Fibroblast of the aortic adventitia (primary cell): ENCODE measurements around the gene SNX9. TPM values are rescaled to one million over a fixed set of nuclear protein-coding genes. Genes with fewer than 3 reads are reported as not detected.

Source experiments
- DNase-seq: peaks from one replicate; pipeline ENCODE4 v3.0.0-alpha.2; 2010; ENCODE audit warnings: low read depth
- H3K4me3 ChIP-seq: 2 replicates; pipeline ENCODE4 v1.5.1; 2011; ENCODE audit warnings: low read depth, mild to moderate bottlenecking, control low read depth, low read length, moderate library complexity
- total RNA-seq: library from RNA; depleted of rRNA; stranded (reverse); fragments of >200 nt; gene quantifications from 2 replicates; pipeline ENCODE4 v1.2.3, GENCODE V29; 2012; ENCODE audit warnings: low replicate concordance
- TF ChIP-seq, protein P1 (sequence below): IDR thresholded peaks from 2 replicates; pipeline ENCODE4 v1.5.1; 2011; ENCODE audit warnings: mild to moderate bottlenecking, low read length, control low read depth, inconsistent platforms; ENCODE audit not compliant: insufficient read depth

SNX9 gene
- total RNA-seq, 1 donor = 182 TPM

DNA sequence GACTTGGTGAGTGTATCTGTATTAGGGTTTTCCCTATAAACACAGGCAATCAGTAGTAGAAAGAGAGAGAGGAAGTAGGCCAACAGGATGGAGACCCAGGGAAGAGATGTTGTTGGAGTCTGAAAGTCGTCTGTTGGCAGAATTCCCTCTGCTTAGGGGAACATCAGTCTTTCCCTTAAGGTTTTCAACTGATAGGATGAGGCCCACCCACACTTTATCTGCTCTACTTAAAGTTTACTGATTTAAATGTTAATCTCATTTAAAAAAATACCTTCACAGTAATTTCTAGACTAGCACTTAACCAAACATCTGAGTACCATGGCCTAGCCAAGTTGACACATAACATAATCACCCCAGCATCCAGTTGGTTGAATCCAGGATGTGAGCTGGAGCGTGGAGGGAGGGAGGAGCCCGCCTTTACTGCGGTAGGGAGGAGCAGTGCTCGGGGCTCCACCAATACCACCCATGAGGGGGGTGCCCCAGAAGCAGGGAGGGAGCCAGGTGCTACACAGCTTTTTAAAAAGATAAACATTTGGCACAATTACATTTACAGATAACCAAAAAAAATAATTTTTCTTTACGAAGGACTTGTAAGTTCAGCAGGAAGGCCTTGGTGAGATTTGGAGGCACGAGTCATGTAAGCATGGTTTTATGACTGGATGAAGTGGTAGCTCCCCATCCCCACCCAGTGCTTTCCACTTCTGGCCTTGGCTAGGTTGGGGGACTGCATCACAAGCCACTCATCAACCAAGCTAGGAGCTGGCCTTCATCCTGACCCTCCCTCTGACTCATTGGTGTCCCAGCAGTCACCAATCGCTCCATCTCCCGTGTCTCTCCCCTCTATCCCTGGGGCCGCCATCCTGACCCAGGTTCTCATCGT, 18.4 kb upstream of the SNX9 start:
- DNase-seq = peak; percentile 35
- H3K4me3 ChIP-seq = no peak overlapping the region
- TF ChIP-seq, protein P1, sequence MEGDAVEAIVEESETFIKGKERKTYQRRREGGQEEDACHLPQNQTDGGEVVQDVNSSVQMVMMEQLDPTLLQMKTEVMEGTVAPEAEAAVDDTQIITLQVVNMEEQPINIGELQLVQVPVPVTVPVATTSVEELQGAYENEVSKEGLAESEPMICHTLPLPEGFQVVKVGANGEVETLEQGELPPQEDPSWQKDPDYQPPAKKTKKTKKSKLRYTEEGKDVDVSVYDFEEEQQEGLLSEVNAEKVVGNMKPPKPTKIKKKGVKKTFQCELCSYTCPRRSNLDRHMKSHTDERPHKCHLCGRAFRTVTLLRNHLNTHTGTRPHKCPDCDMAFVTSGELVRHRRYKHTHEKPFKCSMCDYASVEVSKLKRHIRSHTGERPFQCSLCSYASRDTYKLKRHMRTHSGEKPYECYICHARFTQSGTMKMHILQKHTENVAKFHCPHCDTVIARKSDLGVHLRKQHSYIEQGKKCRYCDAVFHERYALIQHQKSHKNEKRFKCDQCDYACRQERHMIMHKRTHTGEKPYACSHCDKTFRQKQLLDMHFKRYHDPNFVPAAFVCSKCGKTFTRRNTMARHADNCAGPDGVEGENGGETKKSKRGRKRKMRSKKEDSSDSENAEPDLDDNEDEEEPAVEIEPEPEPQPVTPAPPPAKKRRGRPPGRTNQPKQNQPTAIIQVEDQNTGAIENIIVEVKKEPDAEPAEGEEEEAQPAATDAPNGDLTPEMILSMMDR = no peak

DNA sequence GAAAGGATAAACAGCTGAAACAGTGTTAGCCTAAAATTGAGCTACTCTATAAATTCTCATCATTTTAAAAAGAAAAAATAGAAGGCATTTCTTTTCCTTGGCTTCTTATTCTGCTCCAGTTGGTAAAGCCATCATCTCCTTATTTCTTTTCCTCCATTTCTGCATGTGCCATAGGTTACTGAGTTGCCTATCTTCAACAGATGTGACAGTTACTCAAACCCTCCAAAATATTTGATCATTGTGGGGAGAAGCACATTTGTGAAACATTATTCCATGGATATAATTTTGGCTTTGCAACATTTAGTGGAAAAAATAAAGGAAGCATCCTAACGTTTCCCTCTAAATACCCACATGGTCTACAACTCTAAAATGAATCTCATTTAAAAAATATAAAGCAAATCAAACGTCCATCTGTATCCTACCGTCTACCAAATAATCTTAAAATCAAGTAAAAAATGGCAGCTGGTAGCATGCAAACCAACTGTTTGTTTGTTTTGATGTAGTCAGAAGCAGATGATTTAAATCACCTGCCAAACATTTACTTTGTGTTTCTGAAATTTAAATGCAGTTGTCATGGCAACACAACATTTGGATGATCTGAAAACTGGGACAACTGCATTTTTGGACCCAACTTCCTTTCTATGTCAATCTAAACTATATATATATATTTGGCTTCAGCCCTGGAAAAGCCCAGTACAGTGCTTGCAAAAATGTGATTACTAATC, 16.8 kb upstream of the SNX9 start:
- H3K4me3 ChIP-seq = no peak overlapping the region
- DNase-seq = no peak
- TF ChIP-seq, protein P1 = no peak

DNA sequence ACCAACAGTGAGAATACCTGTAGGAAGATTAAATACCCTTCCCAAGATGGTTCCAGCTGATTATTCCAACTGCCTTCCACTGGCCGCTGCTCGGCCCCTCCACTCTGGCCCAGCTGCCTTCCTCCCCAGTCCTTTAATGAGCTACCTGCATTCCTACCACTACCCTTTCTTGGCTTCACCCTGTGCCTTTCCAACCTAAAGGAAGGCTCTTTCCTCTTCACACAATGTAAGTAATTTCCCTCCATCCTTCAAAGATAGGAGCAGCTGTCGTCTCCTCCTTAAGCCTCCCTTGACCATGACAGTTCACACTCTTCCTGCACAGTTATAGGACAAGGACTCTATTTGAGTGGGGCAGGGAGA, 16.2 kb upstream of the SNX9 start:
- DNase-seq = no peak
- TF ChIP-seq, protein P1 = no peak
- H3K4me3 ChIP-seq = no peak overlapping the region

DNA sequence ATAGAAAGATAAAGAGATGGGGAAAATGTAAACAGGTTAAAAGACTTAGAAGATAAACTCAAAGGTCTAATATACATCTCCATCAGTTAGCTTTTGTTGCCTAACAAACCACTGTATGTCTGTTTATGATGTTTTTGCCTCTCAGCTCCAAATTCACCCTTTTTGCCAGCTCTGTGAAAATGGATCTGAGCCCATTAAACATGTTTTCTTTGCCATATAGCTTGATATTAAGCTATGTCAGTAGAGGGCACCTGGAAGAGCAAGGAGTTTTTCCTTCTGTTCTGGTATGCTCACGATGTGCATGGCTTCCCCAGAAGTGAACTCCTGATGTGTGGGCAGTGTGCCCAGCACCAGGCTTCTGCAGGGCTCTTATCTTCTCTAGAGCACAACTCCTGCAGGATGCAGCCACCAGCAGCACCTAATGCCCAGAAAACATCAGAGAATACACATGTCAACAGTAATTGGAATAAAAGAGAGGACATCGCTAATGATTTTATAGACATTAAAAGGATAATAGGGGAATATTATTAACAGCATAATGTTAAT, 14.6 kb upstream of the SNX9 start:
- H3K4me3 ChIP-seq = no peak overlapping the region
- DNase-seq = no peak
- TF ChIP-seq, protein P1 = no peak

DNA sequence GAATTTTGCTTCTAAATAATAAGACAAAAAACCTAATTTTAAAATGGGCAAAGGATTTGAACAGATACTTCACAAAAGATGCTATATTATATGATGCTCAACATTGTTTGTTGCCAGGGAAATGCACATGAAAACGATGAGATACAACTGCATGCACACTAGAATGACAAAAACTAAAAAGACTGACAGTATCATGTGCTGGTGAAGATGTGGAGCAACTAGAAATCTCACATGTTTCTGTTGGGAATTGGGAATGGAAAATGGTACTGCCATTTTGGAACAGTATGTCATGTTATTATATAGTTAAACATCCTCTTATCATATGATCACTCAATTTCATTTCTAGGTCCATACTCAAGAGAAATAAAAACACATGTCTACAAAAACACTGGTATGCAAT, 13.4 kb upstream of the SNX9 start:
- H3K4me3 ChIP-seq = no peak overlapping the region
- TF ChIP-seq, protein P1 = no peak
- DNase-seq = no peak

DNA sequence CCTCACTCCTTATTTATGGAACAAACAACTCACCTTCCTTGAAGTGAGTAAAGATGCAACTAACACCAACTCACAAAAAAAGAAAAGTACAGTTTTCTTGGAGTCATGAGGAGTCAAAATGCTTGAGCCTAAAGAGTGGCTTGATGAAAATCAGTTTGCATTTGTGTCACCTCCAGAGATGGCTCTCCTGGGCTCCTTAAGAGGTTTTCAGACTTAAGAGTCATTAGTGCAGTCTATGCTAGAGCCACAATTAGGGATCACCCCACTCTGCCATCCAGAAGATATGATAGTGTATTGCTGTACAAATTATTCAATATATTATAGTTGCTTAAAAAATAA, 11.9 kb upstream of the SNX9 start:
- no peak for DNase-seq
- H3K4me3 ChIP-seq = no peak overlapping the region
- TF ChIP-seq, protein P1 = no peak
